Activated CD4-positive, alpha-beta T cell treated with anti-CD3 and anti-CD28 coated beads, Interleukin-2, amount 50 U/mL, for 24 hours (primary cell): ENCODE results near the gene CCDC71L.

Experiments used
- DNase-seq, 2 donors: peaks; one replicate each; pipeline ENCODE4 v3.0.0-alpha.2; 2020; ENCODE audit warnings: low read depth in 1 of 2, low spot score in 1 of 2

The CCDC71L gene

GRCh38 chr7:106659166-106659962 lies 1.6 kb downstream of the CCDC71L start:
- no peak for DNase-seq

GRCh38 chr7:106658316-106659165 lies 2.4 kb downstream of the CCDC71L start:
- DNase-seq = no peak

DNA sequence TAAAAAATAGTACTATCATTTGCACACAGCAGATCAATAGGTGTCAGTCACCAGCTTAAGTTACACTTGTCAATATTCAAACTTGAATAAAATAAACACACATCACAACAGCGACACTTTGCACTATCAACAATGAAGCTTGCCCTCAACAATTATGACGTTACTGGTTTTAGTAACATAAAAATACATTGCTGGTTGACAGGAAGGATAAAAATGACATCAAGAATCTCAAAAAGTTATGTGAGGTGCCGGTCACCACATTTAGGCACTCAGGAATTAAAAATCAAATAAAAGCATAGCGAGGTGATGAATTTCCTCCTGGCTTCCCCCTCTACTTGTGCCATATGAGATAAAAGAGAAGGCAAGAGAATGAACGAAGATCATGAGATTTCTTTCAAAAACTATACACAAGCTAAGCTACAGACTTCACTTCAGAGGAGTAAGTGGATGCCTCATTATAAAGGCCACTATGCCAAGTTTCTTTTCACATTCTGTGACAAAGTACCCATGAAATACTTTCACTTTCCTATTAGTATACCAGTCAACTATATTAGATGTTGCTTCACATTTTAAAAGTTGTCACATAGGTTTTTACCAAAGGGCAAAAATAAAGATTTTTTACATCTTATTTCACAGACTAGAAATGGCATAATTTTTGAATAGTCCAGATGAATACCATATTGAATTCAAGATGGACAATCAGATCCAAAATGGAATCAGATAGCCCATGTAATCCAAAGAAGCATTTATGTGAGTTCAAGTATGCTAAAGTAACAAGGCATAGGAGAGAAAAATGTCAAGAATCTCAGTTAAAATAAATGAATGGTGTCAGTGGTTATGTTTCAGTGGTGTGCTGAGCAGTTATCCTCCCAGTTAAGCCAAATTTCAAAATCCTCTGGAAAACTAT lies 3.6 kb downstream of the CCDC71L start:
- DNase-seq = no peak

GRCh38 chr7:106655703-106656498 lies 5.1 kb downstream of the CCDC71L start:
- no peak for DNase-seq

GRCh38 chr7:106653488-106653887 lies 7.5 kb downstream of the CCDC71L start:
- no peak for DNase-seq

DNA sequence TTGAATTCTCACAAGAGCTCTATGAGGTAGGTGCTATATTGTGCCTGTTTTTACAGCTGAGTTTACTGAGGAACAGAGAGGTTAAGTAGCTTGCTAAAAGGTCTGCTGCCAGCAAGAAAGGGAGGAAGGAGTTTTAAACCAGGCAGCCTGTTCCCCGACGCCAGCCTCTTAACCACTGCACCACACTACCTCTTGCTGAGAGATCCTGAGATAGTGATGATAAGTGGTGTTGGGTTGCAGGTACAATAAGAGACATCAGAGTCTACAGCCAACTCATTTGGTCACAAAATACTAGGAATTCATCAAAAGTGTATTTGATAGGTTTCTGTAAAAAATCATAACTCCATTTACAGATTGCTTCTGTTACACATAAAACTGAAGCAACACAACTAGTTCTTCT lies 8.0 kb downstream of the CCDC71L start:
- DNase-seq = no peak

DNA sequence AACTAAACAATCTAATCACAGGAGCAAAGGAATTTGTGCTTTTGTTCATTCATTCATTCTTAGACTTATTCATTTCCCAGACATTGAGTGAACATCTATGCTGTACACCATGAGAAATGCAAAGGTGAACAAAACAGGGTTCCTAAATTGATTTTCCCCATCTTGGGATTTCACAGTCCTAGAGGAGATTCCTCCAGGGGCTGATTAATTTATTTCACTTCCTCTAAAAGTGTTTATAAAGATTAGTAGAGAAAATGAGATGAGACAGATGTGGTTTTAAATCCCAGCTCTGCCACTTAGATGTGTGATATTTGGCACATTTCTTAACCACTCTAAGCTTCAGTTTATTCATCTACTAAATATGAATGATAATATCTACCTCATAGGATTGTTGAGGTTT lies 8.9 kb downstream of the CCDC71L start:
- DNase-seq = no peak

GRCh38 chr7:106646256-106646655 lies 14.7 kb downstream of the CCDC71L start:
- DNase-seq = no peak

GRCh38 chr7:106644999-106645398 lies 16.0 kb downstream of the CCDC71L start:
- DNase-seq = no peak

DNA sequence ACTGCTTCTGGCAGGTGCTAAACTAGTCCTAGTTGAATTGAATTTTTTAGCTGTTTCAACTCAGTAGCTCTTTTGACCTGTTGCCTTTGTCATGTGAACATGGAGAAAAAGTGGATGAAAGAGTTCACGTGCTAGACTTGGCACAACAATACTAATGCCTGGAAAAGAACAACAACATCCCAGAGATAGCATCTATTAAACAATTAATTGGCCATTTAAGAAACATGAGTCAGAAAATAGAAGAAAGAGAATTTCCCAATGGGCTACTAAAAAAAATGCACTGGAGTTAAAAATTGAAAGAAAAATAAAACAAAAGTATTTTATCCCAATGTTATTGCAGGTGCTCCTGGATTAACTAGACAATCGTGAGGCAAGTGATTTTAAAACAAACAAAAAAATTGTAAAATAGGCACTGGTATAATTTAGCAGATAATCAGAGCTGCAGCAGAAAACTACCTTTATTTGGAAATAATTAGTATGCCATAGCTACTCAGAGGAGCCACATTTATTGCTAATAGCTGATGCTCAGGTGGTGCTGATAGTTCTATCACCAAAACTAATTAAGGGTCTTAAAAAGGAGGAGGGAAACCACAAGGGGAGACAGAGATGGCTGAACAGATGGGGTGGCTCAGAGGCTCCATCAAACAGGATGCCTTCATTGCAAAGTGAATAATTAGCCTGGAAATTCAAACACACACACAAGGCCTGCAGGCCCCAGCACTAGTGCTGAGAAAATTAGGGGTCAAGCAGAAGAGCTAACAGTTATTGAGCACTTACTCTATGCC lies 17.6 kb downstream of the CCDC71L start:
- DNase-seq = no peak

- DNase-seq = no peak
Observed at GRCh38 chr7:106641416-106641815, 19.5 kb downstream of the CCDC71L start.

DNA sequence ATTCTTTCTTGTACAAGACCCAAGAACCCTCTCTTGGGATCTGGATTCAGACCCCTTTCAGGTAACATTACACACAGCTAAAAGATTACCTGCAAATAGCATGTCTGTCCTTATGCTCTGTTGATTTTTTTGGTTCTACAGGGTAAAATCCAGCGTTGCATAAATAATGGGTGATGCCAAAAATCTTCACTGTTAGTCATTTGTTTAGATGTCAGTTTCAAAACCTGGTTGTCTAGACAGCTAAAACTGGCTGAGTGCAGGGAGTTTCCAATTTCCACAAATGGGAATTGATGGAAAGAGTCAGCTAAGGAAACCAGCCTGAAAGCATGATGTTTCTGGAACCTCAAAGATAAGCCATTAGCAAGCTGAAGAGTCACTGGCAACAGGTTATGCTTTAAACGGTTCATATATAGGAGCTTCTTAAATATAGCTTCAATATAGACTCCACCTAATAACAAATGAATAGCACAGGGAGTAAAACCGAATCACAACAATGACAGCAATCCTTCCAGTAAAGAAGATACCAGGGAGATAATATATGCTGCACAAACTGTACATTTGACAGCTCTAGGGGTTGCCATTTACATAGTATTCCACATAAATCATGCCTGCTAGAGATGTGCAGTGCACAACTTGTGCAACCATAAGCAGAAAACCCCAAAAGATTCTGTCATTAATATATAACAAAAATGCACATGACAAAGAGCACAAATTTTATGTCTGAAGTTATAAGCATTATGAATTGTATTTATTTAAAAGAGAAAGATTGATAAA lies 20.4 kb downstream of the CCDC71L start:
- DNase-seq = no peak

GRCh38 chr7:106639476-106640334 lies 21.3 kb downstream of the CCDC71L start:
- DNase-seq = no peak

DNA sequence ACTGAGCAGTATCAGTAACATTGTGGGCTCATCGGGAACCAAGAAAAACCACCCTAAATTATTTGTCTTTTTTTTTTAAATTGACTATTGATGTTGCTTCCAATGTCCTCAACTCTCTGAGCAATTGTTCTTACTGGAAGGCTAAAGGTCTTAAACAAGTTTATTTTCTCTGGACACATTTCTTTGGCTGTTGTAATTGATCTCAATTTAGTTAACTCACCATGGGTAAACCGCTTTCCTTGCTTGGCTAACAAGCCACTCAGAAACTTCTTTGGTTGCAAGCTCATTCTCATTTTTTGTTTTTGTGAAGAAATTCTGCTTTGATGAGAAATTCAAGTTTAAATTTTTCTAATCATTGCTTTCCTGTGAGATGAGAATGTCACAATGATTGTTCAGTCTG lies 25.5 kb downstream of the CCDC71L start:
- DNase-seq = no peak

GRCh38 chr7:106634958-106635357 lies 26.0 kb downstream of the CCDC71L start:
- DNase-seq = no peak

GRCh38 chr7:106630648-106631047 lies 30.3 kb downstream of the CCDC71L start:
- DNase-seq = no peak

DNA sequence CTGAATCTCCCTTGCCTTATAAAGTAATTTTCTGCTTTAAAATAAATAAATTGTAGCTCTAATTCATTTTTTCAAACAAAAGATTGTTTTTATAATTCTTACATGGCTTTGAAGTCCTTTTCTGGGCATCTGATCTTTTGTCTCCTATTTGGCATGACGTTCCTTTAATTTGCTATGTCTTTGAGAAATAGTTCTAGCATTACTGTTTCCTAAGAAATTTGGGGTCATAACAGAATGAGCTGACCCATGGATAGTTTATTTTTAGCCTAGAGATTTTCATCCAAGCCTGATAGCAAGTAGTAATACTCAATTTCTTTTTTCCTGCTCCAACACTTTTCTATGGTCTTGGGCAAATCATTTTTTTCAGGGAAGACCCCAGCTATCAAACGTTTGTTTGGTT lies 31.4 kb downstream of the CCDC71L start:
- no peak for DNase-seq
